SH-SY5Y (cell line): ENCODE data around the gene DOCK10.

ENCODE experiments used
- GATA2 ChIP-seq: IDR thresholded peaks from 2 replicates; pipeline ENCODE4 v1.6.1; 2011; ENCODE audit warnings: mild to moderate bottlenecking, low read depth, low read length
- GATA3 ChIP-seq: IDR thresholded peaks from 2 replicates; pipeline ENCODE4 v1.6.1; 2011; ENCODE audit warnings: low read depth, mild to moderate bottlenecking, low read length, moderate library complexity

GRCh38 chr2:225052703-225053102 lies 10.4 kb upstream of the DOCK10 start:
- TF ChIP-seq GATA3 = no peak
- no peak for TF ChIP-seq GATA2
